HG03135 (cell line): Measurements from ENCODE around the gene EFNA5.
A peak's percentile ranks its signal among the peaks of the same experiment; 100 is the strongest.

Experiments
- ATAC-seq: cut with Tn5 transposase; IDR thresholded peaks from one replicate; pipeline ENCODE4 v1.9.1; 2021; ENCODE audit warnings: mild to moderate bottlenecking, moderate library complexity; ENCODE audit not compliant: unreplicated experiment

Gene EFNA5

DNA sequence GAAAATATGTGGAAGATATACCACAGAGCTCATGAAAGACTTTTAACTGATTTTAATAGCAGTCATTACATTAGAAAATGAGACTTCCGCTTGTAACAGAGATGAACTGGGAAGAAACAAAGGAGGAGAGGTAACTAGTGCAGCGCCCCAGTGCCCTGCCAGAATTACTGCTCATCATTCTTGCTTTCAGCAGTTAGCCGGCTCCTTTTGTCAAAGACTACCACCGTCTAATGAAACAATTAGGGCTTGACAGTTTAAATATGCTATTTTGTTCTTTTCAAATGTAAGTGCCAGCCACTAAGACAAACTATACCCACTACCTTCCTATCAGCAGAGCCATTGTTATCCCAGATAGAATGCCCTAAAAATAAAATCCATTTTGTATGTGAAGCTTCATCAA, 328.4 kb downstream of the EFNA5 start:
- no peak for ATAC-seq

DNA sequence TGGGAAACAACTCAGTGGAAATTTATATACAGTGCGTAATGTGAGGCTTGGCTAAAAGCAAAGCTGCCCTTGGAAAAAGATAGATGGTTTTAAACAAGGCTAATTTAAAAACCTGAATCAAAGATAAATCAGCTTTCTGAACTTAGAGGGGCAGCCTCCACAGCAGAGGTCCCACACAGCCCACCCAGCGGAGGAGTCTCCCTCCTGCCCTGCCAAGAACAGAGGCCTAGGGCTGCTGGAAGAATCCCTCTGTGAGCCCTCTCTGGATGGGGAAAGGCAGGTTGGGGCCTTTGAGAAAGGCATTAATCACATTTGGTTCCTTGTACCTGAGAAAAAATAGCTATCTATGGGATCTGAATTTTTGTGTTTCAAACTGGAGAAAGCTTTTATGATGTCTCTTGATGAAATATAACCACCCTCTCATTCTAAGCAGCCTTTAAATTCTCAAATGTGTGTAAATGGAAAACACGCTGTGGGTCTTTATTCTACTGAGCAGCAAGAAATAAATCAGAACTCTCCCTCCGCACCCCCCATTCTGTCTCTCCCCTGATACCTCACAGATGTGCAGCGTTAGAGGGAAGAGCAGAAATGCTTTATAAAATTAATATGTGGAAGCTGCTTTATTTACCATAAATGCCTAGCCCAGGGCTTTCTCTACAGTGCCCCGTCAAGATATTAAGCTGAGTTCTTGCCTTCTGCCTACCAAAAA, 329.2 kb downstream of the EFNA5 start:
- no peak for ATAC-seq

DNA sequence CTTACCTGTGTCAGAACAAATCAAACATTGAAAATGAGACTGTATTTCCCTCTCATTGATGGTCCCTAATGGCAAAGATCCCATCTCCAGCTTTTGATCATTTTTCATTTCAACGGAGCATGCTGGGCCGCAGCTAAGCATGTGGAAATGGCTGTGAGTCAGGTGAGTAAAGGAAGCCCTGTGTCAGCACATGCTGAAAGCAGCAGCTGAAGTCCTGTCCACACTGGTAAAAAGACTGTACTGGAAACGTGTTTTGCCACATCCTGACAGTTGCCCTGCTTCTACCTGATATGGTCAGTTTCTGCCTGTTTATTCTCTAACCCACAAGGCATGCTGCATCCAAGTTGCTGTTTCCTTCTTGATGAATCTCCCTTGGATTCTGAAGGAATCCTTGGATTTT, 330.1 kb downstream of the EFNA5 start:
- ATAC-seq = no peak

DNA sequence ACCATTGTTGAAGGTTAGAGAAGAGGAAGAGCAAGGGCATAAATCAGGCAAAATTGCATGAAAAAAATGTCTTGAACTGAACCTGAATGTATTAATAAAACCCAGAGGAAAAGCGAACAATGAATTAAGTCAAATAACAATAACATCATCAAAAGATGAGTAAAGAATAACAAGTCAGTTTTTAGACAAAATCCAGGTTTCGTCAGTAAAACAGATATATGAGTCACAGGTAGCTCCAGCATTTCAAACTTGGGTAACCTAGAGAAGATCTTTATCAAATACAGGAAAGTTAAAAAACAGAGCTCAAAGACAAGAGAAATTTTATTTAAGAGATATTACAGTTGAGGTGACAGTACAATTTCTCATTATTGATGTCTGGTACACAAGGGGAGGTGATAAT, 332.4 kb downstream of the EFNA5 start:
- no peak for ATAC-seq

DNA sequence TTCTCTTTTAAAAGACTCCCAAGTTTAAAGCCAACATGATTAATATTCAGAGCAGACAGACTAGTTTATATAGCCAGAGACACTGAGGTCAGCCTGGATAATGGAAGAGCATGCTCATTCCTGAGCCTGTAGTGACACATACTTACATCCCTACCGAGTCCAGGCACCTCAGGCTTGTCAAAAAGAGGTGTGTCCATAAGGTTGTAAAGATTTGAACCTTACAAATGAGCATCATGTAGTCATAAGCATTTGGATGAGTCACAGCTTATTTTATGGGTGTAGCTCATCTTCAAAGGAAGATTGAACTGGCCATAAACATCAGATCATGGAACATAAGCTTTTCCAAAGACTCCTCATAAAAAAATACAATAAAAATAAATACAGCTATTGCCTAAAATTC, 333.5 kb downstream of the EFNA5 start:
- ATAC-seq = no peak

DNA sequence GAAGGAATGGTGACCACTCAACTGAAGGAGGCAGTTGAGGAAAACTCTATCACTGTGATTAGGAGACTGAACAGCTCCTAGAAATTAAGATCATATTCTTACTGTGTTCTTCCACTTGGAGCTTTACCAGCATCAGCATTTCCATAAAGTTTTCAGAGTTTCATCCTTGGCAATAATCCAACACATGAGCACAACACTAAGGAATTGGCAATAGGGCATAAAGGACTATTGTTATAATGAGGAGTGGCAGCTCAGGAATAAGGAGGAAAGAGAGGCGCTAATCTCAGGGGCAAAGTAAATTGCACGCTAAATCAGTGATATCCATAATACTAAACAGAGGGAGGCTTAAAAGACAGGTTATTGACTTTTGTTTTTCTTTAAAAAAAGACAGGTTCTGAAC, 338.9 kb downstream of the EFNA5 start:
- ATAC-seq = no peak

DNA sequence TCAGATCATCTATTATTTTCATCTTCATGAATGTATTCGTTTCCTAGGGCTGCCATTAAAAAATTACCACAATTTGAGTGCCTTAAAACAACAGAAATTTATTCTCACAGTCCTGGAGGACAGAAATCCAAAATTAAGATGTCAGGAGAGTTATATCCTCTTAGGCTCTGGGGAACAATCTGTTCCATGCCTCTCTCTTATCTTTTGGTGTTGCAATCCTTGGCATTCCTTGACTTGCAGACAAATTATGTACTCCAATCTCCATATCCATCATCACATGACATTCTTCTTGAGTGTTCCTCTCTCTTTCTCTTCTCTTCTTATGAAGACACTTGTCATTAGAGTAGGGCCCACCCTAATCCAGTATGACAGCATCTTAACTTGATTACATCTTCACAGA, 339.4 kb downstream of the EFNA5 start:
- no peak for ATAC-seq

DNA sequence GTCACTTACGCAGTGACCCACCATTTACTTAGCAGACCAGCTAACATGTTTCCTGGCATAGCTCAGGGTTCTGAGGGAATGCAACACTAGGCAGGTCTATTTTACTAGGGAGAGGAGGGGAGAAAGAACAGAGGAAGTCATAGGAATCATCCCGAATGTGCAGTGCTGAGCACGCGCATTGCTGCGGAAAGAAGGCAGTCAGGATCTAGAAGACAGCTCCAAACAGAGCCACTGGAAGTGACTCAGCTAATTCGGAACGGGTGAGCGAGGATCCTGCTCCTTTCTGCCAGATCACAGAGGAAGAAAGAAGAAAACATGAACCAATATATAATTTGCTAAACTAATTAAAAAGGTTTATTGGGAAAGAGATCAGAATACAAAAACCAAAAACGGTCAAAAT, 339.8 kb downstream of the EFNA5 start:
- ATAC-seq = no peak

DNA sequence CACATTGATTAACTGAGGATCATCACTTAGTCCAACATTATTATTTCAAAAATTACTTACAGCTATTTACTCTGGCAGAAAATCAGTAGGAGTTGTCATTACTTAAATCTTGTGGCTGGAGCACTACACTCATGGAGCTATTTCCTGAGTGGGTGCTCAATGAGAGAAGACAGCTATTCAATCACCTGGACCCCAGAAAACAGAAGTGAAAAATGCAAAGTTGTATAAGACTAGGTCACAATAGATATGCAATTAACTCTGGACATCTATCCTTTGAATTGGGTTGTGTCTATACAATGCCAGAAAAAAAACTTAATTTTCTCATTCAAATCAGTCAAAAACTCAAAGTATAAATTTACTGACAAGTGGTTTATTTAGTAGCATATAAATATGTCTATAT, 340.9 kb downstream of the EFNA5 start:
- peak; percentile 85 for ATAC-seq
